NCI-H2107 treated with DMSO at 0.1 percent for 48 hours (cell line): ENCODE measurements around the gene DOCK7.
"Not testable (repeated sequence)": the region's sequence is repeated elsewhere in the genome, so short reads cannot be mapped to it uniquely, and the experiment has no call there.

ENCODE experiments used
- DNase-seq: peaks from one replicate; lab custom pipeline; 2025; ENCODE audit not compliant: unreplicated experiment; lab: John Stamatoyannopoulos, UW

Gene DOCK7

GRCh38 chr1:62610588-62610987 lies 77.6 kb downstream of the DOCK7 start:
- DNase-seq, result not testable (repeated sequence)

GRCh38 chr1:62608905-62609304 lies 79.3 kb downstream of the DOCK7 start:
- DNase-seq, result no peak

- DNase-seq, result no peak
Observed at GRCh38 chr1:62601457-62601856, 86.7 kb downstream of the DOCK7 start.

- peak; percentile 8 for DNase-seq
Observed at GRCh38 chr1:62599044-62599443, 89.1 kb downstream of the DOCK7 start.

- no peak for DNase-seq
Observed at GRCh38 chr1:62597281-62597680, 90.9 kb downstream of the DOCK7 start, which contains the start of gene ANGPTL3. Gene ANGPTL3 (plus strand): TSS chr1:62597520. CDS start chr1:62597567, 47 bp downstream.

- no peak for DNase-seq
Observed at GRCh38 chr1:62595647-62596046, 92.5 kb downstream of the DOCK7 start.

- DNase-seq, result no peak
Observed at GRCh38 chr1:62593825-62594394, 94.3 kb downstream of the DOCK7 start.

GRCh38 chr1:62590970-62591368 lies 97.2 kb downstream of the DOCK7 start:
- no peak for DNase-seq

GRCh38 chr1:62590255-62590969 lies 97.8 kb downstream of the DOCK7 start:
- DNase-seq, result no peak

- DNase-seq, result no peak
Observed at GRCh38 chr1:62589321-62589720, 98.9 kb downstream of the DOCK7 start.

- DNase-seq, result no peak
Observed at GRCh38 chr1:62588000-62588399, 100.2 kb downstream of the DOCK7 start.

GRCh38 chr1:62585469-62586155 lies 102.6 kb downstream of the DOCK7 start:
- no peak for DNase-seq

- DNase-seq, result no peak
Observed at GRCh38 chr1:62573675-62574074, 114.5 kb downstream of the DOCK7 start.

GRCh38 chr1:62572476-62572875 lies 115.7 kb downstream of the DOCK7 start:
- DNase-seq, result no peak

- DNase-seq, result not testable (repeated sequence)
Observed at GRCh38 chr1:62571517-62571916, 116.7 kb downstream of the DOCK7 start.

GRCh38 chr1:62567926-62568325 lies 120.3 kb downstream of the DOCK7 start:
- DNase-seq, result not testable (repeated sequence)

GRCh38 chr1:62567182-62567581 lies 121.0 kb downstream of the DOCK7 start:
- DNase-seq, result not testable (repeated sequence)

GRCh38 chr1:62561306-62561705 lies 126.9 kb downstream of the DOCK7 start:
- no peak for DNase-seq

GRCh38 chr1:62544570-62544969 lies 143.6 kb downstream of the DOCK7 start:
- no peak for DNase-seq

- no peak for DNase-seq
Observed at GRCh38 chr1:62541048-62541447, 147.1 kb downstream of the DOCK7 start.

- no peak for DNase-seq
Observed at GRCh38 chr1:62539028-62539447, 149.1 kb downstream of the DOCK7 start.

GRCh38 chr1:62536865-62537264 lies 151.3 kb downstream of the DOCK7 start:
- DNase-seq, result no peak
